Activated T-cell treated with anti-CD3 and anti-CD28 coated beads, Interleukin-2, amount 50 U/mL, for 4 hours (primary cell): ENCODE data around the gene EFNB1. TPM values are rescaled to one million over a fixed set of nuclear protein-coding genes. Genes with fewer than 3 reads are reported as not detected.

Source experiments
- ATAC-seq, 2 donors: fragments of 200-7000 bp; cut with Tn5 transposase; one replicate each; pipeline ENCODE4 v1.10.0; 2021
- DNase-seq: peaks from one replicate; pipeline ENCODE4 v3.0.0-alpha.2; 2020
- H3K27me3 Mint-ChIP-seq: one replicate; pipeline ENCODE4 v1.8.0; 2021; ENCODE audit warnings: low read depth, mixed read lengths
- H3K36me3 Mint-ChIP-seq: one replicate; pipeline ENCODE4 v1.8.0; 2022; ENCODE audit warnings: mixed read lengths; ENCODE audit not compliant: insufficient read depth
- H3K4me1 Mint-ChIP-seq: one replicate; pipeline ENCODE4 v1.8.0; 2021; ENCODE audit warnings: low read depth, mixed read lengths
- H3K4me3 Mint-ChIP-seq: one replicate; pipeline ENCODE4 v1.8.0; 2021; ENCODE audit warnings: mild to moderate bottlenecking, moderate library complexity, mixed read lengths
- H3K9me3 Mint-ChIP-seq: one replicate; pipeline ENCODE4 v1.8.0; 2021; ENCODE audit warnings: mixed read lengths
- total RNA-seq, 3 donors: library from RNA; stranded (reverse); gene quantifications; one replicate each; pipeline ENCODE4 v1.2.1, GENCODE V29; 2021

EFNB1 gene
- total RNA-seq, 3 donors from 2014 or later, result 9.6 to 10.7 (median 9.9) TPM

GRCh38 chrX:68844581-68844980, 15.8 kb downstream of the EFNB1 start:
- ATAC-seq (no peak), DNase-seq (no peak)
- Mint-ChIP-seq H3K4me3 (no peak overlapping the region), H3K9me3 (no peaks in the 10 kb centered on the region), H3K36me3 (no peaks in the 10 kb centered on the region), H3K4me1 (no peaks in the 10 kb centered on the region), H3K27me3 (no peaks in the 10 kb centered on the region)

DNA sequence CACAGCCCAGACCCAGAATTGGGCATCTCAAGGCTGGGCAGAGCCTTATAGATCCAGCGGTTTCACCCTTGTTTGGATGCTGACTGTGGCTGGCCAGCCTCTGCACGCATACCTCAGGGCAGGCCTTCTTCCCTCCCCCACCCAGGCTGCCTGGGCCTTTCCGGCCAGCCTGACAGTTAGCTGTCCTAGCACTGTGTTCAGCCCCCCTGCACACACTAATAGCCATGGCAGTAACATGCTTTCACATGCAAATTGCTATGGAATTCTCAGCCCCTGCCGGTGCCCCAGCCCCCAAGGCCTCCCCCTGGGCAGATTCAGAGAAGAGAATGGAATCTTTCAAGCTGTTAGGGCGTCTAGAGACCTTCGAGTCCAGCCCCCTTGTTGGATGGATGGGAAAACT, 17.7 kb downstream of the EFNB1 start:
- ATAC-seq, result no peak
- Mint-ChIP-seq H3K36me3 (no peaks in the 10 kb centered on the region), H3K9me3 (no peaks in the 10 kb centered on the region), H3K4me3 (no peak overlapping the region), H3K4me1 (no peaks in the 10 kb centered on the region), H3K27me3 (no peaks in the 10 kb centered on the region)
- DNase-seq, result no peak

GRCh38 chrX:68847172-68847571, 18.4 kb downstream of the EFNB1 start:
- Mint-ChIP-seq H3K9me3 (no peaks in the 10 kb centered on the region), H3K4me3 (no peak overlapping the region), H3K36me3 (no peaks in the 10 kb centered on the region), H3K4me1 (no peaks in the 10 kb centered on the region), H3K27me3 (no peaks in the 10 kb centered on the region)
- DNase-seq (no peak), ATAC-seq (no peak)

DNA sequence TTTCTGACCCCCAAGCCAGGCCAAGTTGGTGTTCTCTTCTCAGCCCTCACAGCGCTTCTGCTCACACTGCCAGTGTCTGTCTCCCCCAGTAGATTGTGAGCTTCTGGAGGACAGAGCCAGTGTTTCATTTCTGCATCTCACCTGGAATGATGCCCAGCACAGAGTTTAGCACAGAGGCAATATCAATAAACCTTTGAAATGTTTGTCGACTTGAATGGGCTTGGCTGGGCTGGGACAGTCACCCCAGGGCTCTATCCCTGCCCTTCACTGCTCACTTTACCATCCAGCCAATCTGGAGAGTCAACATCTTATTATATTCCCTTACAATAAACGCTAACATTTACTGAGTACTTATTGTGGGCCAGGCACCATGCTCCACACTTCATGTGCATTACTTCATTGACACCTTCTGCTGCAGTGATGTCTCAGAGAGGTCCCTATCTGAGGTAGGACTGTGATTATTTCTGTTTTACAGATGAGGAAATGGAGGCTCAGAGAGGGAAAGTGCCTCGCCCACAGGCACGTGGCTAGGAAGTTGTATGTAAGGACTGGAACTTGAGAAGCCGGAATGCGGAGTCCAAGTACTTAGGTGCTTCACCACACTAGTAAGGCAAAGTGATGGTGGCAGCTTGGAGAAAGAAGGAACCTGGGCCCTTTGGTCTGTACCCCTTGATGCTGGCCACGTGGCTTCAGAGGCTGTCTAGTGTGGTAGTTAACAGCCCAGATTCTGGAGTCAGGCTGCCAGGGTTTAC, 19.5 kb downstream of the EFNB1 start:
- Mint-ChIP-seq H3K36me3 (no peaks in the 10 kb centered on the region), H3K27me3 (no peaks in the 10 kb centered on the region), H3K4me3 (no peak overlapping the region), H3K4me1 (no peaks in the 10 kb centered on the region), H3K9me3 (no peaks in the 10 kb centered on the region)
- DNase-seq (no peak), ATAC-seq (no peak)

- H3K36me3 Mint-ChIP-seq, result no peaks in the 10 kb centered on the region
- no peaks in the 10 kb centered on the region for H3K9me3 Mint-ChIP-seq
- H3K4me3 Mint-ChIP-seq, result no peak overlapping the region
- DNase-seq (no peak), ATAC-seq (no peak)
- no peaks in the 10 kb centered on the region for H3K27me3 Mint-ChIP-seq
- H3K4me1 Mint-ChIP-seq, result no peaks in the 10 kb centered on the region
These were observed 22.3 kb downstream of the EFNB1 start for GRCh38 chrX:68851082-68851481.

DNA sequence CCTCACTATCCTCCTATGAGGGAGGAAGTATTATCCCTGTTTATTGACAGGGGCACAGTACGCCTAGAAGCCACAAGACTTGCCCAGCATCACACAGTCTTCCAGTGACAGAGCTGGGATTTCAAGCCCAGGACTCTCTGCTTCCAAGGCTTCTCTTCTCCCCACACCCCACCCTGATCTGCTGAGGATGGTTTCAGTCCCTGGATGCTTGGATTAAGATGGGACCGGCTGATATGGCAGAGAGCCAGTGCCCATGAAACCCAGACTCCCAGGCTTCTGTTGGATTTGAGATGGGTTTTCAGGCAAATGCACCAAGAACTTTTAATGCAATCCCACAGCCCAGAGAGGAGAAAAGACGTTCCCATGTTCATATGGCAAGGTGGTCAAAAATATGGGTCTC, 23.2 kb downstream of the EFNB1 start:
- H3K36me3 Mint-ChIP-seq, result no peaks in the 10 kb centered on the region
- H3K9me3 Mint-ChIP-seq, result no peaks in the 10 kb centered on the region
- no peak overlapping the region for H3K4me3 Mint-ChIP-seq
- DNase-seq (no peak), ATAC-seq (no peak)
- H3K4me1 Mint-ChIP-seq, result no peaks in the 10 kb centered on the region
- no peaks in the 10 kb centered on the region for H3K27me3 Mint-ChIP-seq

GRCh38 chrX:68853665-68854251, 24.9 kb downstream of the EFNB1 start:
- no peaks in the 10 kb centered on the region for H3K9me3 Mint-ChIP-seq

DNA sequence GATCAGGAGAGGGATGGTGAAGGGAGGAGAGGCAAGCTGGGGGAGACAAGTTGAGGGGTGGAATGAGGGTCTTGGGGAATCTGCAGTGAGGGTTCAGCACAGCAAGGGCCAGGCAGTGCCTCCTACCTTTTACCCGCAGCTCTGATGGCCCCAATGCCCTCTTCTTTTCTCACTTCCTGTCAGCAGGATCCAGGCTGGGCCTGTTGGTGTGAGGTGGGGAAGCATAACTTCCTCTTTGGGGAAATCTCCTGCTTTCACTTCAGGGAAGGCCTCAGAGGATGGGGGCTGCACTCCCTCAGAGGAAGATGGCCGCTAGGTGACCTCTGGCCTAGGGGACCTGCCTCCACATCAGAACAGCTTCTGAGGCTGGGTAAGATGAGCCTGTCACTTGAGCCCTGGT, 36.5 kb downstream of the EFNB1 start:
- Mint-ChIP-seq H3K4me3 (no peak overlapping the region), H3K27me3 (no peaks in the 10 kb centered on the region)

More at GRCh38 chrX:68853665-68854251, 24.9 kb downstream of the EFNB1 start:
- H3K36me3 Mint-ChIP-seq, result no peaks in the 10 kb centered on the region
- no peaks in the 10 kb centered on the region for H3K27me3 Mint-ChIP-seq
- ATAC-seq (no peak), DNase-seq (no peak)
- no peaks in the 10 kb centered on the region for H3K4me1 Mint-ChIP-seq
- no peak overlapping the region for H3K4me3 Mint-ChIP-seq

GRCh38 chrX:68865926-68866325, 37.1 kb downstream of the EFNB1 start:
- Mint-ChIP-seq H3K9me3 (no peaks in the 10 kb centered on the region), H3K36me3 (no peaks in the 10 kb centered on the region), H3K27me3 (no peaks in the 10 kb centered on the region), H3K4me3 (no peak overlapping the region), H3K4me1 (peaks cover 7% of the 10 kb centered on the region)
- no peak for DNase-seq
- ATAC-seq, result no peak

More for the DNA sequence above, 36.5 kb downstream of the EFNB1 start:
- Mint-ChIP-seq H3K4me1 (peaks cover 7% of the 10 kb centered on the region), H3K36me3 (no peaks in the 10 kb centered on the region), H3K9me3 (no peaks in the 10 kb centered on the region)
- DNase-seq (no peak), ATAC-seq (no peak)

DNA sequence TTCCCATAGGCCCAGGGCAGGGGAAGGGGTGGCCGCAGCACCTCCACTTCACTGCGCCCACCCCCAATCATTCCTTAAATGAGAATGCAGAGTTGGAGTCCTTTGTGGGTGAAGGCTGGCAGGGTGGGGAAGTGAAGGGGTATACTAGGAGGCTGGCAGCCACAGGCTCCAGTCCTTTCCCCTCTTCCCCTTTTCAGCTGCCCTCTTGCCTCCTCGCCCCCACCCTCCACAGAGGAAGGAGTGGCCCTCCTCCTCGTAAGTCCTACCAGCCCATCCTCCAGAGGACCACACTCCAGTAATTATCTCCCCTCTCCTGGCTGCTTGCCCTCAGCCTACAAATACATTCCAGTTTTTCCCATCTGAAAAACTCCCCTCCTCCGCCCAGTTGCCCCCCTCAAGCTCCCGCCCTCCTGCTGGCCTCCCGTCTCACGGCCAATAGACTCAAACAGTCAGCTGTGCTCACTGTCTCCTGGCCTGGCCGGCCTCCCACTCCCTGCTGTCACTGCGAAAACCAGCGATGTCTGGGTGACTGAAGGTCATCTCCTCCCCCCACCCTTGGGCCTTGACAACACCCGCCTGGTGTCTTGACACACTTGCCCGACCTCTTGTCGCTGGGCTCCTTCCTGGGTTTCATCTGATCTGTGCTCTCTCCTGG, 38.8 kb downstream of the EFNB1 start:
- H3K4me3 Mint-ChIP-seq, result no peak overlapping the region
- DNase-seq (no peak), ATAC-seq (no peak)
- H3K4me1 Mint-ChIP-seq, result peaks cover 7% of the 10 kb centered on the region
- no peaks in the 10 kb centered on the region for H3K9me3 Mint-ChIP-seq
- no peaks in the 10 kb centered on the region for H3K27me3 Mint-ChIP-seq
- H3K36me3 Mint-ChIP-seq, result no peaks in the 10 kb centered on the region

- Mint-ChIP-seq H3K9me3 (no peaks in the 10 kb centered on the region), H3K27me3 (no peaks in the 10 kb centered on the region), H3K4me3 (no peak overlapping the region), H3K4me1 (peaks cover 7% of the 10 kb centered on the region), H3K36me3 (no peaks in the 10 kb centered on the region)
- ATAC-seq (no peak), DNase-seq (no peak)
These were observed 39.5 kb downstream of the EFNB1 start for GRCh38 chrX:68868316-68868715.

DNA sequence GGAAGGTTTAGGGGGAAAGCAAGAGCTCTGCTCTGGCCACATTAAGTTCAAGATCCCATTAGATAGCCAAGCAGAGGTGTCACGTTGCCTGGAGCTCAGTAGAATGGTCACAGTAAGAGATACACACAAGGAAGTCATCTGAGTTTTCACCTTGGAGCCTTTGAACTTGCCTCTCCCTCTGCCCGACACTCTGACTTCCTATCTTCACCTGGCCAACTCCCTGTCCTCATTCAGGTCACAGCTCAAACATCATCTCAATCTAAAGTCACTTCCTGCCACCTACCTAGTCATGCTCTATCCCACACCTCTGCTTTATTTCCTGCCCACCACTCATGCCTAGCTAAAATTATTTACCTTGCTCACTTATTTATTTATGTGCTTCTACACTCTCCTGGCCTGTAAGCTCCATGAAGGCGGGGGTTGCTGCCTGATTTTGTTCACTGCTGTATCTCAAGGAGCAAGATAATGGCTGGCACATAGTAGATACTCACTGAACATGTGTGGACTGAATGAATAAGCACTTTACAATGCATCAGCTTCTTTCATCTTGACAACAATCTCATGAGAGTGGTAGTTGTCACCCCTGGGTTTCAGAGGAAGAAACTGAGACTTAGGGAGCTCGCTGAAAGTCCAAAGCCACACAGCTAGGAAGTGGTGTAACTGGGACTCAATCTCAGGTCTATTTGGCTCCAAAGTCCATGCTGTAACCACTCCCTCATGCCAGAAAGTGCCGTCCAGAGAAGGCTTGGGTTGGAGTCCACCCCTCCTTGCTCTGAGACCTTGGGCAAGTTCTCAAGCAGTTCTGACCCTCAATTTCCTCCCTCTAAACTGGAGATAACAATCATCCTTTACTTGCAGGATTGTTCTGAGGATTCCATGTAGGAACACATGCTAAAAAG, 40.3 kb downstream of the EFNB1 start:
- no peak overlapping the region for H3K4me3 Mint-ChIP-seq
- H3K27me3 Mint-ChIP-seq, result no peaks in the 10 kb centered on the region
- H3K36me3 Mint-ChIP-seq, result no peaks in the 10 kb centered on the region
- no peak for ATAC-seq
- no peak for DNase-seq
- H3K9me3 Mint-ChIP-seq, result no peaks in the 10 kb centered on the region
- peaks cover 7% of the 10 kb centered on the region for H3K4me1 Mint-ChIP-seq

DNA sequence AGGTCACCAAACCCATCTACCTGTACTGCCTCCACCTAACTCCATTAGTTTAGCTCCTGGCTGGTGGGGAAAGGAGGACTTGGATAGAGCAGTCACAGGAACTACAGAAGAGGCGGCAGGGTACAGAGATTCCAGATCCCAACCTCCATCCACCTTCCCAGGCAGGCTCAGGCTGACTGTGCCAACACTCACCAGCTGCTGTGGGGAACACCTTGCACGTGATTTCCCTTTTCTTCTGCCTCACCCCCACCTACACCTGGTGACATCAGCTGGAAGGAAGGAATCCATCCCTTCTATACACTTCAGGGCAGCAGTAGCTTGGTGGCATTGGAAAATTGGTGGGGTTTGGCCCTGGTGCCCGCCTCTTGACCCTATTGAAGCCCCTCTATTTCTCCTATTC, 41.5 kb downstream of the EFNB1 start:
- DNase-seq (no peak), ATAC-seq (no peak)
- H3K4me1 Mint-ChIP-seq, result peaks cover 7% of the 10 kb centered on the region
- no peaks in the 10 kb centered on the region for H3K36me3 Mint-ChIP-seq
- no peak overlapping the region for H3K4me3 Mint-ChIP-seq
- no peaks in the 10 kb centered on the region for H3K27me3 Mint-ChIP-seq
- H3K9me3 Mint-ChIP-seq, result no peaks in the 10 kb centered on the region

DNA sequence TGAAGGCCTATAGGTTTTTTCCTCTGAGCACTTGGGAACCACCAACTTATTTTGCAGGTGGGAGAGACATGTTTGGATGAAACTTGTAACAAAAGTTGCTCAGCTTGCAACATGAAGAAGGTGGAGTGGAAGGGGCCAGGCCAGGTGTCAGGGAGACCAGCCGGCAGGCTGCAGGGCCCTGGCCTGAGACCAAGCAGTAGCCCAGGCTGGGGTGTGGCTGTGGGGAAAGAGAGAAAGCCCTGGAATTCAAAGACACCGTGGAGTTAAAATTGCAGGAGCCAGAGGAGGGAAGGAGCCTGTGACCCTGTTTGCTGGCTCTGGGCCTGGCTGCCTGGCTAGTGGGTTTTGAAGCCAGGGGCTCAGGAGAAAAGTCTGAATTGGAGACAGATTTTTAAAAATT, 43.4 kb downstream of the EFNB1 start:
- Mint-ChIP-seq H3K27me3 (no peaks in the 10 kb centered on the region), H3K4me1 (peaks cover 7% of the 10 kb centered on the region), H3K36me3 (no peaks in the 10 kb centered on the region), H3K4me3 (no peak overlapping the region), H3K9me3 (no peaks in the 10 kb centered on the region)
- DNase-seq (no peak), ATAC-seq (no peak)
